ENCODE data around the gene TAF11.
"Not testable (repeated sequence)": the region's sequence is repeated elsewhere in the genome, so short reads cannot be mapped to it uniquely, and the experiment has no call there.

Gene TAF11

DNA sequence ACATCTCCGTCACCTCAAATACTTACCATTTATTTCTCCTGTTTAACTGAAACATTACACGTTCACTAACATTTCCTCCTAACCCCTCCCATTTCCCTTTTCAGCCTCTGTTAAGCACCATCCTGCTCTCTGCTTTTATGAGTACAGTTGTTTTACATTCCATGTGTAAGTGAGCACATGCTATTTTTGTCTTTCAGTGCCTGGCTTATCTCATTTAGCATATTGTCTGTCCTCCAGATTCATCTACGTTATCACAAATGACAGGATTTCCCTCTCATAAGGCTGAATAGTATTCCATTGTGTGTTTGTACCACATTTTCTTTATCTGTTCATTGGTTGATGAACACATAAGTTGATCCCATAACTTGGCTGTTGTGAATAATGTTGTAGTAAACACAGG lies 22.7 kb downstream of the TAF11 start:
- no peak for DNase-seq (ENCODE audit: low read depth)

GRCh38 chr6:34864007-34864406 lies 23.8 kb downstream of the TAF11 start:
- no peak for DNase-seq (ENCODE audit: low read depth)

GRCh38 chr6:34860776-34861175 lies 27.1 kb downstream of the TAF11 start:
- DNase-seq (ENCODE audit: low read depth) = no peak

DNA sequence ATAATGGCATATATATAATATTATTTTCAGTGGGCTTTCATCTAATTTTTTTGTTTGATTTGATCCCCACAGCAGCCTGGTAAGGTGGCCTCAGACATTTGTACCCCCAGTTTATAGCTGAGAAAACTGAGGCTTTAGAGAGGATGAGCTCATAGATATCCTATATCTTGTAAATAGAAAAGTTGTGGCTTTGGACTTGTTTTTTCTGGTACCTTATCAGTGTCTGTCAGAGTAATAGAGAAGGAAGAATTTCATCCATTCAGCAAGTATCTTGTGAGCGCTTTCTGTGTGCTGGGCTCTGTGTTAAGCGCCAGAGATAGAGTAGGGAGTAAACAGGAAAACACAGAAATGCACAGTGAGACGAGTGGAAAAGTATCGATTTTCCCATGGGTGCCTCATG lies 27.9 kb downstream of the TAF11 start:
- DNase-seq (ENCODE audit: low read depth) = no peak

DNA sequence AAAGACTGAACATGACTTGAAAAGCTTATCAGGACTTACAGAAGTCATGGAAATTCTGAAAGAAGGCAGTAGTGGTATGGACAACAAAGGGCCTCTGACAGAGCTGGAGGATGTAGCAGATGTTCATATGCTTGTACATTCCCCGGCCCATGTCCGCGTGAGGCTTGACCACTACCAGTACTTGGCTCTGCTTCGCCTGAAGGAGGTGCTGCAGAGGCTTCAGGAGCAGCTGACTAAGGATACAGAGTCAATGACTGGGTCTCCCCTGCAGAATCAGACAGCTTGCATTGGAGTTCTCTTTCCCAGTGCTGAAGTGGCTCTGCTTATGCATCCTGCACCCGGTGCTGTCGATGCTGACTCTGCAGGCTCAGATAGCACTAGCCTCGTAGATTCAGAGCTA lies 29.2 kb downstream of the TAF11 start:
- peak; percentile 20 for DNase-seq (ENCODE audit: low read depth)

- DNase-seq (ENCODE audit: low read depth) = no peak
Measured at GRCh38 chr6:34855463-34855862, 32.4 kb downstream of the TAF11 start.

- no peak for DNase-seq (ENCODE audit: low read depth)
Measured at GRCh38 chr6:34852406-34853085, 35.3 kb downstream of the TAF11 start.

DNA sequence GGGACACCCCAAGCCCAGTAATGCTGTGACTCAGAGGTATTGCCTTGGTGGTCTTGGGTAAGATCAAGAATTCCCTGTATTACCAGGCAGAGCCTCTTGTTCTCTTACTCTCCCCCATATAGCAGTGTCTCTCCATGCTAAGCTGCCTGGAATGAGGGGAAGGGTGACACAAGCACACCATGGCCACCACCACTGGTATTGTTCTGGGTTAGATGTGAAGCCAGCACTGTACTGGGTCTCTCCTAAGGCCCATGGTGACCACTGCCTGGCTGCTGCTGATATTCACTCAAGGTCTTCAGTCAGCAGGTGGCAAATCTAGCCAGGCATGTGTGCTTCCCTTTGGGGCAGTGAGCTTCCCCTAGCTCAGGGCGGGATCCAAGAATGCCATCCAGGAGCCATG lies 36.5 kb downstream of the TAF11 start:
- no peak for DNase-seq (ENCODE audit: low read depth)

GRCh38 chr6:34849066-34849465 lies 38.8 kb downstream of the TAF11 start:
- DNase-seq (ENCODE audit: low read depth) = not testable (repeated sequence)

GRCh38 chr6:34839666-34840352 lies 48.0 kb downstream of the TAF11 start:
- peak; percentile 11 for DNase-seq (ENCODE audit: low read depth)

GRCh38 chr6:34837528-34837927 lies 50.3 kb downstream of the TAF11 start:
- no peak for DNase-seq (ENCODE audit: low read depth)

GRCh38 chr6:34836451-34836850 lies 51.4 kb downstream of the TAF11 start:
- DNase-seq (ENCODE audit: low read depth) = no peak

DNA sequence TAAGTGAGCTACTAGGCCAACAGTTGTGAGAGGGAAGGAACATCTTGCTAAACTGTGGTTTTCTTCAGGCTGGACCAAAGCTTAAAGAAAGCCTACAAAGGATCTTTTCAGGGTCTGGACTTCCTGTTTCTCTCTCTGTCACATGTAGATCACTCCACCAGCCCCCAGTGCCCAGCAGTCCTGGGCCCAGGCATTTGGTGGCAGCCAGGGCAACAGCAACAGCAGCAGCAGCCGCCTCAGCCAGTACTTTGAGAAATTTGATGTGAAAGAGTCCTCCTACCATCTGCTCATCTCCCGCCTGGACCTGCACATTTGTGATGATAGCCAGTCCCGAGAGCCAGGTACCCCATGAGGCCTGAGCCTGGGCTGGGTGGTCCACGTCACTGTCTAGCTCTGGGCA lies 51.8 kb downstream of the TAF11 start:
- no peak for DNase-seq (ENCODE audit: low read depth)

DNA sequence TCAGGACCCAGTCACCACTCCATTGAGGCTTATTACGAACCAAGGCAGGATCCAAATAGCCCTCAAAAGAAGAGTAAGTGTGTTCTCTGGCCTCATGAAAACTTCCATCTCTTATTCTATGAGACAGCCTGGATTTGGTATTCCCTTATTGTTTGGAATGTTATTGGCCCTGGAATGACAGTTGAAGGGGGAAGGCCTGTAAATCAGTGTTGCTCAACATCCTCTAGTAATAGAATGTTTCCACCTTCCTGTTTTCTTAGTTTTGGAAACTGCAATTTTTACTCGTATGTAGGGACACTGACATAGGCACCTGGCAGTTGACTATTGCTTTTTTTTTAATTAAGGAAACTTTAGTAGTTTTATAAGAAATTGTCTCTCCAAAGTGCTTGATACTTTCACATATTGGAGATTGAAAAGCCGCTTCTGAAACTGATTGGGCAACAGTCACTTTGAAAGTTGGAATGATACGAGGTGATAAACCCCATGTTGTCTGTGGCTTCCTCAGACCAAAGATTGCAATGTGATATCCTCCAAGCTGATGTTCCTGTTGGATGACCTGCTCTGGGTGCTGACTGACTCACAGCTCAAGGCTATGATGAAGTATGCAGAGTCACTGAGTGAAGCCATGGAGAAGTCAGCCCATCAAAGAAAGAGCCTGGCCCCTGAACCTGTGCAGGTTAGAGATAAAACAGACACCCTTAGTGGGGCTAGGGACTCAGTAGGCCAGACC lies 52.9 kb downstream of the TAF11 start:
- peak; percentile 80 for DNase-seq (ENCODE audit: low read depth)

GRCh38 chr6:34832942-34833341 lies 54.9 kb downstream of the TAF11 start:
- DNase-seq (ENCODE audit: low read depth) = no peak

- DNase-seq (ENCODE audit: low read depth) = no peak
Measured at GRCh38 chr6:34829137-34829536, 58.7 kb downstream of the TAF11 start.
